HCT116 (cell line): ENCODE results near the gene CERT1.

Source experiments
- EZH2 ChIP-seq: fragments of 200-600 bp; sonication (generic); IDR thresholded peaks from 2 replicates; pipeline ENCODE4 v1.6.1; 2017; ENCODE audit warnings: antibody characterized with exemption, mixed run types
- EZH2phosphoT487 ChIP-seq: fragments of 200-600 bp; IDR thresholded peaks from 2 replicates; pipeline ENCODE4 v1.6.1; 2018; ENCODE audit warnings: antibody characterized with exemption, borderline replicate concordance
- MAX ChIP-seq: IDR thresholded peaks from 2 replicates; pipeline ENCODE4 v1.6.1; 2012
- POLR2A ChIP-seq: IDR thresholded peaks from 2 replicates; pipeline ENCODE4 v1.7.0; 2011; ENCODE audit warnings: borderline replicate concordance; ENCODE audit not compliant: insufficient read depth, insufficient read length; ENCODE audit errors: extremely low read depth
- POLR2AphosphoS5 ChIP-seq: IDR thresholded peaks from 2 replicates; pipeline ENCODE4 v1.6.1; 2011; ENCODE audit warnings: mild to moderate bottlenecking, low read depth, low read length, moderate library complexity
- RAD21 ChIP-seq: IDR thresholded peaks from 2 replicates; pipeline ENCODE4 v1.6.1; 2012; ENCODE audit warnings: low read depth, mild to moderate bottlenecking
- REST ChIP-seq: IDR thresholded peaks from 2 replicates; pipeline ENCODE4 v1.6.1; 2012; ENCODE audit warnings: low read depth
- SIN3A ChIP-seq: IDR thresholded peaks from 2 replicates; pipeline ENCODE4 v1.6.1; 2012; ENCODE audit warnings: low read depth
- SP1 ChIP-seq: IDR thresholded peaks from 2 replicates; pipeline ENCODE4 v1.6.1; 2012; ENCODE audit warnings: low read depth
- SRF ChIP-seq: IDR thresholded peaks from 2 replicates; pipeline ENCODE4 v1.6.1; 2012; ENCODE audit warnings: low read depth
- YY1 ChIP-seq: IDR thresholded peaks from 2 replicates; pipeline ENCODE4 v1.6.1; 2011; ENCODE audit warnings: low read length, low read depth, moderate library complexity, mild to moderate bottlenecking; ENCODE audit not compliant: insufficient replicate concordance; ENCODE audit errors: extremely low read depth
- ZFX ChIP-seq: fragments of 450-650 bp; IDR thresholded peaks from 2 replicates; pipeline ENCODE4 v1.6.1; 2017
- TF ChIP-seq, protein P1 (sequence below), 3 experiments: fragments of 200-600 bp in 1 of 3; sonication (generic) in 1 of 3; IDR thresholded peaks in 2 of 3; conservative IDR thresholded peaks in 1 of 3; 2 replicates each; pipeline ENCODE4 v1.5.1; 2012 to 2017; ENCODE audit warnings: low read depth in 2 of 3, low read length in 2 of 3, antibody characterized with exemption in 1 of 3, borderline replicate concordance in 1 of 3, control low read depth in 1 of 3, mild to moderate bottlenecking in 1 of 3, mixed read lengths in 1 of 3, mixed run types in 1 of 3, moderate library complexity in 1 of 3; ENCODE audit not compliant: insufficient read depth in 1 of 3

- TF ChIP-seq, protein P1, sequence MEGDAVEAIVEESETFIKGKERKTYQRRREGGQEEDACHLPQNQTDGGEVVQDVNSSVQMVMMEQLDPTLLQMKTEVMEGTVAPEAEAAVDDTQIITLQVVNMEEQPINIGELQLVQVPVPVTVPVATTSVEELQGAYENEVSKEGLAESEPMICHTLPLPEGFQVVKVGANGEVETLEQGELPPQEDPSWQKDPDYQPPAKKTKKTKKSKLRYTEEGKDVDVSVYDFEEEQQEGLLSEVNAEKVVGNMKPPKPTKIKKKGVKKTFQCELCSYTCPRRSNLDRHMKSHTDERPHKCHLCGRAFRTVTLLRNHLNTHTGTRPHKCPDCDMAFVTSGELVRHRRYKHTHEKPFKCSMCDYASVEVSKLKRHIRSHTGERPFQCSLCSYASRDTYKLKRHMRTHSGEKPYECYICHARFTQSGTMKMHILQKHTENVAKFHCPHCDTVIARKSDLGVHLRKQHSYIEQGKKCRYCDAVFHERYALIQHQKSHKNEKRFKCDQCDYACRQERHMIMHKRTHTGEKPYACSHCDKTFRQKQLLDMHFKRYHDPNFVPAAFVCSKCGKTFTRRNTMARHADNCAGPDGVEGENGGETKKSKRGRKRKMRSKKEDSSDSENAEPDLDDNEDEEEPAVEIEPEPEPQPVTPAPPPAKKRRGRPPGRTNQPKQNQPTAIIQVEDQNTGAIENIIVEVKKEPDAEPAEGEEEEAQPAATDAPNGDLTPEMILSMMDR (IDR thresholded peaks at IDR 0.05 in 2 of 3, conservative IDR thresholded peaks at IDR 0.05 in 1 of 3; ENCODE audit: borderline replicate concordance in 1 of 3, insufficient read depth in 1 of 3, low read depth in 2 of 3, low read length in 2 of 3): no peak
- TF ChIP-seq SP1 (no peak), POLR2AphosphoS5 (no peak), EZH2phosphoT487 (no peak), POLR2A (no peak), SRF (no peak), REST (no peak), MAX (no peak), EZH2 (no peak), RAD21 (no peak), SIN3A (no peak), ZFX (no peak), YY1 (no peak)
These were observed 33.7 kb upstream of the CERT1 start for GRCh38 chr5:75545131-75545530.
